WI38 (cell line): ENCODE measurements around the gene MAP7D2.

Source experiments
- H3K4me3 ChIP-seq: 2 replicates; pipeline ENCODE4 v1.5.1; 2011; ENCODE audit warnings: low read depth, mild to moderate bottlenecking, control low read depth, low read length
- CTCF ChIP-seq: IDR thresholded peaks from 2 replicates; pipeline ENCODE4 v1.5.1; 2012; ENCODE audit warnings: low read depth, mild to moderate bottlenecking, control low read depth, low read length

The MAP7D2 gene

DNA sequence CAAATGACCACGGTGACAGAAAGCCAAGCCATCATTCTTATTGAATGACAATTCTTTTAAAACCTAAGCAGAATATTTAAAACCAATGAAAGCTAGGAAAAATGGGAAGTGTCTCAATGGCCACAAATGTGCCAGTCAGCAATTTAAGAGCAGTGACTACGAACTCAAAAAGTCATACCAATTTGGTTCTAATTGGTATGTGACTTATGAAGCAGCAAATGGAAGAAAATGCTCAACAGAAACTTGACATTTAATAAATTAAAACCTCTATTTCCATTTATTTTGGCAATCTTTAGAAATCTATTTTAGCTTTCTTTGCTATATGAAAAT, 100.1 kb downstream of the MAP7D2 start:
- TF ChIP-seq CTCF, result no peak
- no peak overlapping the region for H3K4me3 ChIP-seq

GRCh38 chrX:20015945-20016615, 100.6 kb downstream of the MAP7D2 start:
- no peak for TF ChIP-seq CTCF

GRCh38 chrX:20015422-20015821, 101.3 kb downstream of the MAP7D2 start:
- no peak overlapping the region for H3K4me3 ChIP-seq
- no peak for TF ChIP-seq CTCF

More at GRCh38 chrX:20015945-20016615, 100.6 kb downstream of the MAP7D2 start:
- H3K4me3 ChIP-seq, result no peak overlapping the region

GRCh38 chrX:20011608-20012007, 105.1 kb downstream of the MAP7D2 start:
- no peak overlapping the region for H3K4me3 ChIP-seq
- no peak for TF ChIP-seq CTCF

- no peak for TF ChIP-seq CTCF
- H3K4me3 ChIP-seq, result no peak overlapping the region
These were observed 108.6 kb downstream of the MAP7D2 start for GRCh38 chrX:20007962-20008622.

- TF ChIP-seq CTCF, result no peak
- no peak overlapping the region for H3K4me3 ChIP-seq
These were observed 110.8 kb downstream of the MAP7D2 start for GRCh38 chrX:20005883-20006282.

DNA sequence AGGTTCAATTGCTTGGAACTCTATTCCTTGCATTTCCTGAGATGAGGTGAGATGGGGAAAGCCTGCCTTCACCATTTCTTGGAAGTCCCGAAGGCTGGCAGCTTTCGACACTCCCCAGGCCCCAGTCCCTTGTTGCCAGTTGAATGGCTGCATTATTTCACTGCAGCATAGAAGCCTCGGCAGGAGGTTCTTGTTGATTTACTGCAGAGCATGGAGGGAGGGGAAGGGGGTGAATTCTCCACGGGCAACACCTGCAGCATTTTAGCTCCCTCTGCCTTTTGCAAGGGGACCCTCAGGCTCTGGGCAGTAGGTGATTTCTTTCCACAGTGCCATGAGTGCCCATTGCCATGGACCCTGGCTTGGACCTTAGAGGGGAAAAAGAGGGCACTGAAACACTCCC, 115.1 kb downstream of the MAP7D2 start:
- H3K4me3 ChIP-seq, result no peak overlapping the region
- TF ChIP-seq CTCF, result no peak
